SKM-1 treated with dmso at 0.1 percent for 144 hours (cell line): ENCODE data around the gene ZNF30.
"Not testable (repeated sequence)": the region's sequence is repeated elsewhere in the genome, so short reads cannot be mapped to it uniquely, and the experiment has no call there.

Source experiments
- DNase-seq: peaks from one replicate; lab custom pipeline; 2025; ENCODE audit not compliant: unreplicated experiment; lab: John Stamatoyannopoulos, UW

Gene ZNF30

DNA sequence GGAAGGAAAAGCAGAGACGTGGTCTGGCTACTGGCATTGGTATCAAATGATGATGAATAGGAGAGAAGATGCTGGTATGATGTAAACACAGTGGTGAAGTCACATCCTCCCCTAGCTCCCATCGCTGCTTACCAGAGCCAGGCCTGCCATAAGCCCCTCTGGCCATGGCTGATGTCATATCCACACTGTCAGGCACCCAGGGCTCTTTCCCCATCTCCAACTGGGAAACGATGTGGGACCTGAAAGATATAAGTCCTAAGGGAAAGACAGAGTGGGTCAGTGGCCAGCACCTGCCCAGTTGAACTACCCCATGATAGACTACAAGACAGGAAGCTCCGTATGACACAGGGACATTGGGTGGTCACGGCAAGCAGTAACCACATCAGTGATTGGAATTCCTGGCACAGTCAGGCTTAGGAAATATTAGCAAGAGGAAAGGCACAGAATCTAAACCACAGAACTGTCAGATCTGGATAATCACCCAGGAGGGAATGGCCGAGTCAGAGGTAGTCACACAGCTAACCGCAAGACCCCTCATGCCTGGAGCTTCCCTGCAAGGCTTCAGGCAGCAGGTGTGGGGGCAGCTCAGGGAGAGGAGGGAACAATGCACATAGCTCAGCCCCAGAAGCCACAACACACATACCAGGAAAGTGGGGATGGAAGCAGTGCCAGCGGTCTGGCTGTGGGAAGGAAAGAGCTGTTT, 33.6 kb downstream of the ZNF30 start:
- no peak for DNase-seq

DNA sequence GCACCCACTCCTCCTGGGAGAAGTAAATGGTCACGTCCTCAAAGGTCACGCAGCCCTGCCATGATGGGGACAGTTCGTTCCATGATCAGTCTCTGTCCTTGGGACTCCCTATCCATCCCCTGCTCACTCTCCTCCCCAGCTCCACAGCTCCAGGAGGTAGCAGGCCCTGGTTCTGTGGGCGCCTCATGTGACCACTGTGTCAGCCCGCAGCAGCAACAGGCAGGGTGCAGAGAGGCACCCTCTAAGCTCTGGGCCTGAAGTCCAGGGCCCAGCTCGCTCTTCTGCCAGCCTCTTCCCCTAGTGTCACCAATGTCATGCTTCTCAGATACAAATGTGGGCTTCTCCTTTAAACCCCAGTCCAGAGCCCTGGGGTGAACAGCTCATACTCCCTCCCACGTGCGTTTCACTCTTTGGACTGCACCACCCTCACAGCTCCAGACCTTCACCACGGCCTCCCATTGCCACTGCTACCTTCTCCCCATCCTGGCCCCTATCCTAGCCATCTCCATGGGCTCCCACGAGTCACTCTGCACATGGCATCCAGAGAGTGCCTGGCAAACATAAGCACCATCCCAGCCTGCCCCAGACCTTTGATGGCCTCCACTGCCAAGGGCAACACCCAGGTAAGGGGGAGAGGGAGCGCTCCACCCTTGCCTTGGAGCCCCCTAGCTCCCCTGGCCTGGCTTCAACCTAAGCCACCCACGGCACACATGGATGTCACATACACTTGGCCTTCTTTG, 34.4 kb downstream of the ZNF30 start:
- no peak for DNase-seq

GRCh38 chr19:34961775-34962686, 35.3 kb downstream of the ZNF30 start:
- no peak for DNase-seq

DNA sequence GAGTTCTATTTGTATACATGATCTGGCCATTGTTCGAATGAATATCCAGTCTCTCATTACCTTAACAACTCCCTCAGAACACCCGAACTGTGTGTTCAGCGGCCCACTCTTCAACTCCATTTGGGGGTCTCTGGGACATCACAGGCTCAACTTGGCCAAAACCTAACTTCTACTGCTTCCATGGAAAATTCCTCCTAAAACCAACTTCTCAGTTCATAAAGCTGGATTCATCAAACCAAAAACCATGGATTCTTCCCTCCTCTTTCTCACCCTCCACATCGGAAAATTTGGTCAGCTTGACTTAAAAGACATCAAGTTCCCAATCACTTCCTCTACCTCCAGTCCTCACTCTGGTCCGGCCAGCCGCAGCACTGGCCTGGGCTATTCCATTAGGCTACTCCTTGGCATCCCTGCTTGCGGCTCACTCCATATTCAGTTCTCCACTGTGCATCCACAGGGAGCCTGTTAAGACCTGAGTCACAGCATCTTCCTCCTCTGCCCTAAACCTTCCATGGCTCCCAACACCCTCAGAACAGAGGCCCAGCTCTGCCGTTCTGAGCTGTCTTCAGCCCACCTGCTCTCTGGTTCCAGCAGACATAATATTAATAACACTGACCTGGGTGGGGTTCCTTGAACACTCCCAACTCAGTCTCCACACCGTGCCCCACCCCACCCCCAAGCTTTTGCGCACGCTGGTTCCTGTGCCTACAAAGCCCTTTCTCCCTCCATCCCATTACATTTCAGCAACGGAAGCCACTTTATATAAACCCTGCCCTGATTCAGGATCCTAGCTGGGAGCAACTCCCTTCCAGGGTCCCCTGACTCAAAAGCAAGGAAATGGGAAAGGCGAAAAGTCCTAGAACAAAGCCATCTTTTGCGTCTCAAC, 36.2 kb downstream of the ZNF30 start:
- no peak for DNase-seq

GRCh38 chr19:34963573-34964406, 37.1 kb downstream of the ZNF30 start, which contains the start of gene ZNF792:
Gene ZNF792, minus strand, starts transcription at chr19:34964229. Its CDS starts 567 bp downstream, at chr19:34963662.
- DNase-seq, result no peak

DNA sequence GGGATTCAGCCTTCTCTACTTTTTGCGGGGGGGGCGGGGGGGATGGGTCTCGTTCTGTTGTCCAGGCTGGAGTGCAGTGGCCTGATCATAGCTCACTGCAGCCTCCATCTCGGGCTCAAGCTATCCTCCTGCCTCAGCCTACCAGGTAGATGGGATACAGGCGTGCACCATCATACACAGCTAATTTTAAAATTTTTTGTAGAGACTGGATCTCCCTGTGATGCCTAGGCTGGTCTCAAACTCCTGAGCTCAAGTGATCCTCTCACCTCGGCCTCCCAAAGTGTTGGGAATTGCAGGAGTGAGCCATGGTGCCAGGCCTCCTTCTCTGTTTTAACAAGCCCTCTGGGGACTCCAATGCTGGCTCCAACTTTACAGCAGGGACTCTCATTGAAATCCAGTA, 37.9 kb downstream of the ZNF30 start:
- no peak for DNase-seq

GRCh38 chr19:34965505-34965904, 38.8 kb downstream of the ZNF30 start:
- DNase-seq, result not testable (repeated sequence)

GRCh38 chr19:34967551-34967950, 40.8 kb downstream of the ZNF30 start:
- DNase-seq, result no peak

DNA sequence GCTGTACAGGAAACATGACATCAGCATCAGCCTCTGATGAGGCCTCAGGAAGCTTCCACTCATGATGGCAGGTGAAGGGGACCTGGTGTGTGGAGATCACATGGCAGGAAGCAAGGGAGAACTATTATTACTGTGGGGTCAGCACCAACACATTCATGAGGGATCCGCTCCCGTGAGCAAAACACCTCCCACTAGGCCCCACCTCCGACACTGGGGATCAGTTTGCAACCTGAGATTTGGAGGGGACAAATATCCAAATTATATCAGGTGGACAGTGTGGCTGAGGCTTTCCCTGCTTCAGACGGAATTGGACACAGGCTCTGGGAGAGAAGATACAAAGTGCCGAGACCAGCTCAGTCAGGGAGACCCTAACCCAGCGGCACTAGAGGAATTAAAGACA, 43.0 kb downstream of the ZNF30 start:
- DNase-seq, result no peak

GRCh38 chr19:34970185-34970780, 43.6 kb downstream of the ZNF30 start:
- not testable (repeated sequence) for DNase-seq

DNA sequence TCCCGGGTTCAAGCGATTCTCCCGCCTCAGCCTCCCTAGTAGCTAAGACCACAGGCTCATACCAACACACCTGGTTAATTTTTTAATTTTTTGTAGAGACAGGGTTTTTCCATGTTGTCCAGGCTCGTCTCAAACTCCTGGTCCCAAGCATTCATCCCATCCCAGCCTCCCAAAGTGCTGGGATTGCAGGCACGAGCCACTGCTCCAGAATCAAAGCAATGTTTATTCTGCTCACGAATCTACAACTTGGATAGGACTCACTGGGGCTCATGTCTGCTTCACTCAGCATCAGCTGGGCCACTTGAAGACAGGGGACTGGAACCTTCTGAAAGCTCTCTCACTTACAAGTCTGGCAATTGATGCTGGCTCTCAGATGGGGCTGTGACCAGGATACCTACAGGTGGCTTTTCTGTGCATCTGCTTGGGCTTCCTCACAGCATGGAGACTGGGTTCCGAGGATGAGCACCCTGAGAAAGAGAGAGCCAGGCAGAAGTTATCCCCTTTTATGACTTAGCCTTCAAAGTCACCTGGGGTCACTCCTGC, 45.5 kb downstream of the ZNF30 start:
- no peak for DNase-seq

DNA sequence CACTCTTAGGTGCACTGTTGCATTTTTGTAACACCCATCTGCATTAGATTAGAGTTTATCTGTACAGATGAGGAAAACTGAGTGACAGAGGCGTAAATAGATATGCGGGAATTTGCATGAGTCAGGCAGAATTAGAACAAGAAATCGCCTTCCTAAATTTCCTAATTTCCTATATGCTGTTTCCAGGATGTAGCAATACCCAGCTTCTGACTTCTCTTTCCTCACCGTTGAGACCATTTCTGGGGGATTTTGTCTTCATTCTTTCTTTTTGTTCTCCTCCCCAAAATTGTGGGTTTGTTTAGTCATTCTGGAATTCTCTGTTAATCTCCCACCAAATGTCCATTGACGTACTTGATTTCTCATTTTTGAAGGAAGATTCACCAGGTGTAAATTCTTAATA, 47.9 kb downstream of the ZNF30 start:
- no peak for DNase-seq

DNA sequence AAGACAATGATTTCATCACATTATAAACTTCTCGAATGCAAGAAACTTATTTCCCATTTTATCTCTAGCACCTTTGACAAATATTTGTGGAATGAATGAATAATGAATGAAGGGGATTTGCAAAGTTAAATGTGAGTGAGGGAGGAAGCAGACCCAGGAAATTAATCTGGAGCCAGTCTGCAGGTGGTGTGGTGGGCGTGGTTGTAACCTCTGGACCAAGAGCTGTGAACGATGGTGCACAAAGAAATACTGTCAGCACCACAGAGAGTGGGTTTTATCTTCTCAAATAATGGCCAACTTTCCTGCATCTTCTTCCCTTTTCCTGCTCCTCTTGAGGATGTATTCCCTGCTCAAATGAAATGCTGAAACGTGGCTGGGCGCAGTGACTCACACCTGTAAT, 48.4 kb downstream of the ZNF30 start:
- DNase-seq, result no peak

GRCh38 chr19:34976611-34977010, 49.9 kb downstream of the ZNF30 start:
- no peak for DNase-seq

DNA sequence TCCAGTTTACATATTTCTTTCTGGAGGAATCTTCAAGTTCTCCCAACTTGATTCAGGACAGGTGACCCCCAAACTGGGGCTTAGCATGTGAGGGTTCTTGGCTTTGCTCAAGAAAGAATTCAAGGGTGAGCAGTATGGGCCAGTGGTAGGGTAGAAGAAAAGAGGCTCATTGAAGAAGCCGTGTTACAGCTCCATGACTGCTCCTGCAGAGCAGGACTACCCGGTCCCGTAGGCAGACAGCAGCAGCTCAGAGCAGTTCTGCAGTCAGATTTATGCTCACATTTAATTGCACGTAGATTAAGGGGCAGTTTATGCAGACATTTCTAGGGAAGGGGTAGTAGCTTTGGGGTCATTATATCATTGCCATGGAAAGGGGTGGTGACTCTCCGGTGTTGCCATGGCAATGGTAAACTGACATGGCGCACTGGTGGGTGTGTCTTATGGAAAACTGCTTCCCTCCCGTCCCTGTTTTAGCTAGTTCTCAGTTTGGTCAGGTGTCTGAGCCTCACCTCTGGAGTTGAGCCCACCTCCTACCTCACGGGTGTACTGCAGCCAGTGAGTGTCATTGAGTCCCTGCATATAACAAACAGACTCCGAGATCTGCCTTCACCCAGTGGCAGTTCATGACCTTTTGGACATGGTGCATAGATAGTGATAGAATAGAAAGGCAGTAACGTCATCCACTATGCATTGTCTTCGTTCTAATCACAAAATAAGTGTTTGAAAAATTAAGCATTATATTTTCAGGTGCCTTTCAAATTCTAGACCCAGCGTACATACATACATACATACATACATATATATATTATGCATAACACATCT, 53.3 kb downstream of the ZNF30 start:
- DNase-seq, result no peak

- no peak for DNase-seq
Measured at GRCh38 chr19:34982275-34982674, 55.6 kb downstream of the ZNF30 start.

- no peak for DNase-seq
Measured at GRCh38 chr19:34983786-34984185, 57.1 kb downstream of the ZNF30 start.

DNA sequence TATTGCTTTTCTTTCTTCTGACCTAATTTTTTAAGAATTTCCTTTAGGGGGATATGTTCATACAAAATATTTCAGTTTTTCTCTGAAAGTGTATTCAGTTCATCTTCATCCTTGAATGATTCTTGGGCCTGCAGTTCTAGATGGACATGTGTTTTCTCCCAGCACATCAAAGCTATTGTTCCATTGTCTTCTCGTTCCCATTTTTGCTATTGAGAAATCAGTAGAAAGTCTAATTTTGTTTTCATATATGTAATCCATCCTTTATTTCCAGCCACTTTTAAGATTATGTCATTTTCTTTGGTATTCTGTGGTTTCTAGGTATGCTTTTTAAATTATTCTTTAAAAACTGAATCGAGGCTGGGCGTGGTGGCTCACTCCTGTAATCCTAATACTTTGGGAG, 57.6 kb downstream of the ZNF30 start:
- DNase-seq, result no peak
